ENCODE measurements around the gene ATP13A3. TPM values are rescaled to one million over a fixed set of nuclear protein-coding genes. Genes with fewer than 3 reads are reported as not detected.

Gene ATP13A3
- total and polyA plus RNA-seq, 2 experiments from 2014 or later = 20.0 to 202 TPM

- TF ChIP-seq EZH2phosphoT487 (IDR thresholded peaks at IDR 0.05; ENCODE audit: unreplicated experiment) (no peak), STAT1 (IDR thresholded peaks at IDR 0.05; ENCODE audit: unreplicated experiment) (no peak), EZH2 (IDR thresholded peaks at IDR 0.05; ENCODE audit: low read depth, unreplicated experiment) (no peak)
These were observed 16.3 kb upstream of the ATP13A3 start (continued) for GRCh38 chr3:194503081-194503531.

- TF ChIP-seq REST (IDR thresholded peaks at IDR 0.05; ENCODE audit: unreplicated experiment) = no peak
- no peak for TF ChIP-seq ZNF331 (CRISPR knock-in tag; IDR thresholded peaks at IDR 0.05; ENCODE audit: low read depth)
- TF ChIP-seq EZH2 (IDR thresholded peaks at IDR 0.05; ENCODE audit: low read depth, unreplicated experiment) = no peak
- no peak for TF ChIP-seq EZH2phosphoT487 (IDR thresholded peaks at IDR 0.05; ENCODE audit: unreplicated experiment)
- TF ChIP-seq CREB1 (CRISPR knock-in tag; IDR thresholded peaks at IDR 0.05; ENCODE audit: low read depth) = no peak
- no peak for TF ChIP-seq NANOG (IDR thresholded peaks at IDR 0.05; ENCODE audit: borderline replicate concordance)
- TF ChIP-seq STAT1 (IDR thresholded peaks at IDR 0.05; ENCODE audit: unreplicated experiment) = no peak
- TF ChIP-seq ETS1 (IDR thresholded peaks at IDR 0.05) = no peak
- TF ChIP-seq JUNB (IDR thresholded peaks at IDR 0.05; ENCODE audit: unreplicated experiment) = no peak
- TF ChIP-seq CTCF (conservative IDR thresholded peaks at IDR 0.05; ENCODE audit: low read depth in 2 of 2) = no peak
- TF ChIP-seq POLR2AphosphoS5 (IDR thresholded peaks at IDR 0.05; ENCODE audit: low read depth) = no peak
- TF ChIP-seq ZNF462 (CRISPR knock-in tag; IDR thresholded peaks at IDR 0.05) = no peak
- Histone ChIP-seq H3K27ac (ENCODE audit: low read depth) (no peak overlapping the region), H3K79me2 (replicated peaks; ENCODE audit: insufficient read depth) (no peaks in the 10 kb centered on the region), H2AFZ (no peak overlapping the region), H3K4me3 (no peak overlapping the region), H4K20me1 (replicated peaks; ENCODE audit: insufficient read depth) (no peaks in the 10 kb centered on the region; the same call in 1 of the 2 replicates), H3K4me2 (no peak overlapping the region), H3K4me1 (ENCODE audit: insufficient read depth) (0 out of 2 replicates have a peak, but pooled peaks cover 4% of the 10 kb centered on the region), H3K9me2 (ENCODE audit: insufficient read depth) (no peaks in the 10 kb centered on the region), H3K36me3 (ENCODE audit: insufficient read depth) (no peaks in the 10 kb centered on the region), H3K27me3 (ENCODE audit: insufficient read depth) (no peaks in the 10 kb centered on the region), H3F3A (replicated peaks; ENCODE audit: low read depth) (no peaks in the 10 kb centered on the region)
- no peak for ATAC-seq
- H3K27ac Mint-ChIP-seq = no peak overlapping the region
- peaks cover 7% of the 10 kb centered on the region for H3K27me3 Mint-ChIP-seq (ENCODE audit: insufficient read depth, low read depth, poor library complexity)
- peaks cover 20% of the 10 kb centered on the region; the same call in 2 of the 3 replicates for H3K36me3 Mint-ChIP-seq (ENCODE audit: low read depth)
- H3K9me3 Mint-ChIP-seq = no peaks in the 10 kb centered on the region
- H3K4me1 Mint-ChIP-seq = peaks cover 10% of the 10 kb centered on the region; the same call in 1 of the 3 replicates
- no peak overlapping the region for H3K4me3 Mint-ChIP-seq
- no peak for DNase-seq (ENCODE audit: low spot score)
These were observed 13.4 kb upstream of the ATP13A3 start for GRCh38 chr3:194500198-194500597.
